VCaP (cell line): ENCODE measurements around the gene TMC7.

Experiments used
- H3K27ac ChIP-seq: fragments of 450-650 bp; 2 replicates; pipeline ENCODE4 v1.5.1; 2017
- CTCF ChIP-seq: fragments of 450-650 bp; conservative IDR thresholded peaks from 2 replicates; pipeline ENCODE4 v1.5.1; 2017; ENCODE audit warnings: mild to moderate bottlenecking, moderate library complexity

Gene TMC7

GRCh38 chr16:19089410-19089955 is 105.7 kb downstream of the TMC7 start:
- no peak for TF ChIP-seq CTCF

GRCh38 chr16:19090916-19091315 is 107.2 kb downstream of the TMC7 start:
- H3K27ac ChIP-seq, result no peak overlapping the region
- TF ChIP-seq CTCF, result no peak

More at GRCh38 chr16:19089410-19089955, 105.7 kb downstream of the TMC7 start:
- H3K27ac ChIP-seq, result no peak overlapping the region

GRCh38 chr16:19092653-19093410 is 109.1 kb downstream of the TMC7 start:
- H3K27ac ChIP-seq, result no peak overlapping the region
- no peak for TF ChIP-seq CTCF

- no peak for TF ChIP-seq CTCF
Observed at GRCh38 chr16:19093631-19094541, 110.2 kb downstream of the TMC7 start.

GRCh38 chr16:19094542-19095365 is 111.0 kb downstream of the TMC7 start:
- TF ChIP-seq CTCF, result no peak
- no peak overlapping the region for H3K27ac ChIP-seq

More at GRCh38 chr16:19093631-19094541, 110.2 kb downstream of the TMC7 start:
- no peak overlapping the region for H3K27ac ChIP-seq

- no peak overlapping the region for H3K27ac ChIP-seq
- no peak for TF ChIP-seq CTCF
Observed at GRCh38 chr16:19095654-19096053, 111.9 kb downstream of the TMC7 start.
